GM21737 (cell line): ENCODE measurements around the gene APOBEC3F.

ENCODE experiments used
- ATAC-seq: cut with Tn5 transposase; IDR thresholded peaks from one replicate; pipeline ENCODE4 v1.9.1; 2021; ENCODE audit warnings: mild to moderate bottlenecking, moderate library complexity; ENCODE audit not compliant: unreplicated experiment

APOBEC3F gene

GRCh38 chr22:39090426-39091064, 49.9 kb downstream of the APOBEC3F start:
- ATAC-seq: no peak

DNA sequence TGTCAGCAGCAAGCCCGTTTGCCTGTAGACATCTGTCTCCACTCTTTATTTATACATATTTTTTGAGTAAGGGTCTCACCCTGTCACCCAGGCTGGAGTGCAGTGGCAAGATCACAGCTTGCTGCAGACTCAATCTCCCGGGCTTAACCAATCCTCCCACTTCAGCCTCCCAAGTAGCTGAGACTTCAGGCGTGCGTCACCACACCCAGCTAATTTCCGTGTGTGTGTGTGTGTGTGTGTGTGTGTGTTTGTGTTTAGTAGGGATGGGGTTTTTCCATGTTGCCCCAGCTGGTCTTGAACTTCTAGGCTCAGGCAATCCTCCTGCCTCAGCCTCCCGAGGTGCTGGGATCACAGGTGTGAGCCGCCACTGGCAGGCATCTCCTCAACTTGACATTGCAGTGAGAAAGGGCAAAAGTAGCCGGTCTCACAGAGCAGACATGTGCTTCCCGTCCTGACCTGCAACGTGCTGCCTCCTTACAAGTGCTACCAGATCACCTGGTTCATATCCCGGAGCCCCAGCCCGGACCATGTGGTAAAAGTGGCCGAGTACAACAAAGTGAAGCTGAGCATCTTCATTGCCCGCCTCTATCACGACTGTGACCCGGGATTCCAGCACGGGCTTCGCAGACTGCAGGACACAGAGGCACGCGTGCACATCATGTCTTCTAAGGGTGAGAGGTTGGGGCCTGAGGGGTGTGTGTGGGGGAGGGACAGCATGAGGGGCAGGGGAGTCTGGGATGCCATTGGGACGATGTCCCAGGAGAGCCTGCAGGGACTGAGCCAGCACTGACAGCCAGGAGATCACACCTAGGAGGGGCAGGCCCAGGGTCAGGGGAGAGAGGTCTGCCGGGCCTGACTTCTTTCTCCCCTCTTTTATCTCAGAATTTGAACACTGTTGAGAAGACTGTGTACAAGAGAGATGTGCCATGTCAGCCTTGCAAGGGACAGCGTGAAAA, 50.7 kb downstream of the APOBEC3F start:
- ATAC-seq: no peak

- ATAC-seq: no peak
These were observed 51.6 kb downstream of the APOBEC3F start for GRCh38 chr22:39092111-39092862.

- no peak for ATAC-seq
These were observed 54.2 kb downstream of the APOBEC3F start for GRCh38 chr22:39094717-39095389.

- ATAC-seq: no peak
These were observed 55.3 kb downstream of the APOBEC3F start for GRCh38 chr22:39095971-39096370.

- no peak for ATAC-seq
These were observed 56.7 kb downstream of the APOBEC3F start, which contains the start of gene APOBEC3H for GRCh38 chr22:39097098-39098020. TSS of gene APOBEC3H (plus strand) at chr22:39097244. CDS start at chr22:39100279, 3,035 bp downstream.

DNA sequence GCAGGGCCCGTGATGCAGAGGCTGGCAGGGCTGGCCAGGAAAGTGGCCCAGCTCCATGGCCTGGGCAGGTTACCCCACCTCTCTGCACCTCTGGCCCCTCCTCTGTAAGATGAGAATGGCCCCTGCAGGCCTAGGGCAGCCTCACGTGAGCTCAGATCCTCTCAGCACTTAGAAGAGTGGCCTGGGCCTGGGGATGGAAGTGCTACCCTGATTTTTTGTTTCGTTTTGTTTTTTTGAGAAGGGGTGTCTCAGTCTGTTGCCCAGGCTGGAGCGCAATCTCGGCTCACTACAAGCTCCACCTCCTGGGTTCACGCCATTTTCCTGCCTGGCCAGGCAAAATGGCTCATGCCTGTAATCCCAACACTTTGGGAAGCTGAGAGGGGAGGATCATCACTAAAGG, 57.4 kb downstream of the APOBEC3F start:
- ATAC-seq: no peak

- ATAC-seq: no peak
These were observed 57.9 kb downstream of the APOBEC3F start for GRCh38 chr22:39098576-39098975.

- no peak for ATAC-seq
These were observed 60.6 kb downstream of the APOBEC3F start for GRCh38 chr22:39101226-39101625.

GRCh38 chr22:39103431-39103830, 62.8 kb downstream of the APOBEC3F start:
- ATAC-seq: no peak
